PC-3 (cell line): ENCODE data around the gene GTPBP3.

Experiments
- EZH2 ChIP-seq: fragments of 300-600 bp; sonication (generic); IDR thresholded peaks from one replicate; pipeline ENCODE4 v1.6.1; 2017; ENCODE audit warnings: antibody characterized with exemption, mild to moderate bottlenecking, low read length; ENCODE audit not compliant: unreplicated experiment
- EZH2phosphoT487 ChIP-seq: fragments of 300-600 bp; sonication (generic); IDR thresholded peaks from 2 replicates; pipeline ENCODE4 v1.6.1; 2018; ENCODE audit warnings: mild to moderate bottlenecking, antibody characterized with exemption, low read length, borderline replicate concordance
- TF ChIP-seq, protein P1 (sequence below): fragments of 300-600 bp; sonication (generic); conservative IDR thresholded peaks from 2 replicates; pipeline ENCODE4 v1.5.1; 2017; ENCODE audit warnings: antibody characterized with exemption, low read depth, mild to moderate bottlenecking, low read length

DNA sequence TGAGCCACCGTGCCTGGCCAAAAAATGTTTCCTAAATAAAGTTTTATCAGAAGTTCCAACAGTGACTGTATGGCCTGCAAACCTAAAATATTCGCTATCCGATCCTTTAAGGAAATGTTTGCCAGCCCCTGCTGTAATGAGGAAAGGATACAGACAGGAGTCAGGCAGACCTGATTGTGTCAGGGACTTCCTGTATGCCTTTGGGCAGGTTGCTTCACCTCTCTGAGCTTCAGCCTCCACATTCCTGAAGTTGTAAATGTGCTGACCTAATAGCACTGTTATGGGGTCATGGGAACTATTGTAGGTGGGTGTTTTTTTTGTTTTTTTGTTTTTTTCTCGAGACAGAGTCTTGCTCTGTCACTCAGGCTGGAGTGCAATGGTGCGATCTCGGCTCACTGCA, 40.4 kb upstream of the GTPBP3 start:
- TF ChIP-seq, protein P1, sequence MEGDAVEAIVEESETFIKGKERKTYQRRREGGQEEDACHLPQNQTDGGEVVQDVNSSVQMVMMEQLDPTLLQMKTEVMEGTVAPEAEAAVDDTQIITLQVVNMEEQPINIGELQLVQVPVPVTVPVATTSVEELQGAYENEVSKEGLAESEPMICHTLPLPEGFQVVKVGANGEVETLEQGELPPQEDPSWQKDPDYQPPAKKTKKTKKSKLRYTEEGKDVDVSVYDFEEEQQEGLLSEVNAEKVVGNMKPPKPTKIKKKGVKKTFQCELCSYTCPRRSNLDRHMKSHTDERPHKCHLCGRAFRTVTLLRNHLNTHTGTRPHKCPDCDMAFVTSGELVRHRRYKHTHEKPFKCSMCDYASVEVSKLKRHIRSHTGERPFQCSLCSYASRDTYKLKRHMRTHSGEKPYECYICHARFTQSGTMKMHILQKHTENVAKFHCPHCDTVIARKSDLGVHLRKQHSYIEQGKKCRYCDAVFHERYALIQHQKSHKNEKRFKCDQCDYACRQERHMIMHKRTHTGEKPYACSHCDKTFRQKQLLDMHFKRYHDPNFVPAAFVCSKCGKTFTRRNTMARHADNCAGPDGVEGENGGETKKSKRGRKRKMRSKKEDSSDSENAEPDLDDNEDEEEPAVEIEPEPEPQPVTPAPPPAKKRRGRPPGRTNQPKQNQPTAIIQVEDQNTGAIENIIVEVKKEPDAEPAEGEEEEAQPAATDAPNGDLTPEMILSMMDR, result no peak
- no peak for TF ChIP-seq EZH2
- no peak for TF ChIP-seq EZH2phosphoT487
